Liver (tissue), 9 donors: ENCODE measurements around the gene IFNGR2. TPM values are rescaled to one million over a fixed set of nuclear protein-coding genes. Genes with fewer than 3 reads are reported as not detected.

ENCODE experiments used
- DNase-seq: peaks from one replicate; pipeline ENCODE4 v3.0.0-alpha.2; 2017; ENCODE audit warnings: low spot score
- H3K27ac ChIP-seq, 2 donors: one replicate each; pipeline ENCODE4 v1.7.0; 2013; ENCODE audit warnings: inconsistent platforms in 2 of 2, low read length in 2 of 2, control low read depth in 1 of 2, low read depth in 1 of 2, mild to moderate bottlenecking in 1 of 2
- H3K27me3 ChIP-seq, 4 donors: one replicate each; pipeline versions ENCODE4 v1.6.1 to v1.7.0; 2013; ENCODE audit warnings: low read length in 3 of 4, inconsistent platforms in 1 of 4, mild to moderate bottlenecking in 1 of 4, moderate library complexity in 1 of 4; ENCODE audit not compliant: control insufficient read depth in 4 of 4, insufficient read depth in 4 of 4
- H3K36me3 ChIP-seq, 4 donors: one replicate each; pipeline versions ENCODE4 v1.6.1 to v1.7.0; 2013; ENCODE audit warnings: low read length in 3 of 4, mild to moderate bottlenecking in 3 of 4, low read depth in 1 of 4, moderate library complexity in 1 of 4; ENCODE audit not compliant: control insufficient read depth in 4 of 4, insufficient read depth in 3 of 4
- H3K4me1 ChIP-seq, 4 donors: one replicate each; pipeline versions ENCODE4 v1.6.1 to v1.7.0; 2013; ENCODE audit warnings: low read length in 3 of 4, mild to moderate bottlenecking in 3 of 4, moderate library complexity in 1 of 4; ENCODE audit not compliant: control insufficient read depth in 4 of 4, insufficient read depth in 4 of 4
- H3K4me3 ChIP-seq, 3 donors: one replicate each; pipeline versions ENCODE4 v1.6.1 to v1.7.0; 2013; ENCODE audit warnings: low read length in 3 of 3, control low read depth in 1 of 3, low read depth in 1 of 3, mild to moderate bottlenecking in 1 of 3
- H3K9ac ChIP-seq, 2 donors: one replicate each; pipeline ENCODE4 v1.7.0; 2013; ENCODE audit warnings: low read length in 2 of 2, mild to moderate bottlenecking in 2 of 2, moderate library complexity in 2 of 2, control low read depth in 1 of 2, low read depth in 1 of 2
- H3K9me3 ChIP-seq, 4 donors: one replicate each; pipeline versions ENCODE4 v1.6.1 to v1.7.0; 2013; ENCODE audit warnings: low read length in 3 of 4; ENCODE audit not compliant: control insufficient read depth in 4 of 4
- FOXA1 ChIP-seq: IDR thresholded peaks from 2 replicates; pipeline ENCODE4 v1.6.1; 2016; ENCODE audit warnings: antibody characterized with exemption
- FOXA2 ChIP-seq: IDR thresholded peaks from 2 replicates; pipeline ENCODE4 v1.6.1; 2016; ENCODE audit warnings: antibody characterized with exemption
- GABPA ChIP-seq, 2 donors: IDR thresholded peaks in 1 of 2; conservative IDR thresholded peaks in 1 of 2; 2 replicates each; pipeline ENCODE4 v1.6.1; 2016; ENCODE audit warnings: antibody characterized with exemption in 2 of 2, mild to moderate bottlenecking in 1 of 2, moderate library complexity in 1 of 2
- HNF4A ChIP-seq, 2 donors: conservative IDR thresholded peaks; 2 replicates each; pipeline ENCODE4 v1.6.1; 2016; ENCODE audit warnings: antibody characterized with exemption in 2 of 2, mild to moderate bottlenecking in 2 of 2
- HNF4G ChIP-seq: IDR thresholded peaks from 2 replicates; pipeline ENCODE4 v1.6.1; 2016; ENCODE audit warnings: antibody characterized with exemption
- JUND ChIP-seq, 2 donors: IDR thresholded peaks; 2 replicates each; pipeline ENCODE4 v1.6.1; 2016; ENCODE audit warnings: antibody characterized with exemption in 2 of 2
- NR2F2 ChIP-seq: IDR thresholded peaks from 2 replicates; pipeline ENCODE4 v1.6.1; 2016; ENCODE audit warnings: antibody characterized with exemption
- RAD21 ChIP-seq, 2 donors: IDR thresholded peaks; 2 replicates each; pipeline ENCODE4 v1.6.1; 2016; ENCODE audit warnings: antibody characterized with exemption in 2 of 2, mild to moderate bottlenecking in 2 of 2
- RXRA ChIP-seq, 2 donors: IDR thresholded peaks; 2 replicates each; pipeline ENCODE4 v1.6.1; 2017 to 2018; ENCODE audit warnings: antibody characterized with exemption in 2 of 2, mild to moderate bottlenecking in 1 of 2
- SP1 ChIP-seq: IDR thresholded peaks from 2 replicates; pipeline ENCODE4 v1.6.1; 2018; ENCODE audit warnings: antibody characterized with exemption, mild to moderate bottlenecking
- TAF1 ChIP-seq: conservative IDR thresholded peaks from 2 replicates; pipeline ENCODE4 v1.6.1; 2016; ENCODE audit warnings: antibody characterized with exemption, mild to moderate bottlenecking
- YY1 ChIP-seq: IDR thresholded peaks from 2 replicates; pipeline ENCODE4 v1.6.1; 2016; ENCODE audit warnings: antibody characterized with exemption, mild to moderate bottlenecking
- WGBS: extraction: QIAGEN DNeasy Blood & Tissue Kit; methylation state at CpG from one replicate; pipeline ENCODE4 v1.1.7; 2013; 5-methylcytosine and 5-hydroxymethylcytosine counted together
- polyA plus RNA-seq, 2 donors: library from polyadenylated mRNA; stranded (reverse) in 1 of 2; unstranded in 1 of 2; fragments of 200-250 nt in 1 of 2; fragments of >200 nt in 1 of 2; fragmentation: Nextera tagmentation in 1 of 2; extraction: Ambion mirVana in 1 of 2; gene quantifications; one replicate each; pipeline versions ENCODE4 v1.2.1 to v1.2.3, GENCODE V29; 2013 to 2015
- total RNA-seq, 2 donors: library from RNA; depleted of rRNA; stranded (reverse); fragments of >200 nt; gene quantifications; one replicate each; pipeline ENCODE4 v1.2.3, GENCODE V29; 2014
- TF ChIP-seq, protein P1 (sequence below): fragments of 150-350 bp; IDR thresholded peaks from 2 replicates; pipeline ENCODE4 v1.5.1; 2017; ENCODE audit warnings: improper control_type of control experiment, low read depth, low read length; ENCODE audit not compliant: missing input control
- TF ChIP-seq, protein P2 (sequence below): IDR thresholded peaks from 2 replicates; pipeline ENCODE4 v1.6.1; 2016; ENCODE audit warnings: antibody characterized with exemption
- TF ChIP-seq, protein P3 (sequence below): IDR thresholded peaks from 2 replicates; pipeline ENCODE4 v1.6.1; 2016; ENCODE audit warnings: antibody characterized with exemption
- TF ChIP-seq, protein P4 (sequence below): IDR thresholded peaks from 2 replicates; pipeline ENCODE4 v1.6.1; 2016; ENCODE audit warnings: antibody characterized with exemption
- donor health status: healthy.
- donor health status: healthy.
- donor health status: healthy.
- donor health status: healthy.
- donor health status: healthy.

The IFNGR2 gene
- total and polyA plus RNA-seq, 4 donors = 23.0 to 24.3 (median 23.4) TPM

GRCh38 chr21:33370305-33370704, 32.9 kb upstream of the IFNGR2 start:
- Histone ChIP-seq H3K4me3 (no peak overlapping the region), H3K36me3 (no peaks in the 10 kb centered on the region), H3K27me3 (no peaks in the 10 kb centered on the region), H3K4me1 (no peaks in the 10 kb centered on the region), H3K9ac (no peak overlapping the region), H3K27ac (no peak overlapping the region), H3K9me3 (peaks cover 2 to 12% (median 6%) of the 10 kb centered on the region in 4 donors)
- no peak for TF ChIP-seq GABPA (IDR thresholded peaks at IDR 0.05 in 1 of 2, conservative IDR thresholded peaks at IDR 0.05 in 1 of 2)
- TF ChIP-seq, protein P1, sequence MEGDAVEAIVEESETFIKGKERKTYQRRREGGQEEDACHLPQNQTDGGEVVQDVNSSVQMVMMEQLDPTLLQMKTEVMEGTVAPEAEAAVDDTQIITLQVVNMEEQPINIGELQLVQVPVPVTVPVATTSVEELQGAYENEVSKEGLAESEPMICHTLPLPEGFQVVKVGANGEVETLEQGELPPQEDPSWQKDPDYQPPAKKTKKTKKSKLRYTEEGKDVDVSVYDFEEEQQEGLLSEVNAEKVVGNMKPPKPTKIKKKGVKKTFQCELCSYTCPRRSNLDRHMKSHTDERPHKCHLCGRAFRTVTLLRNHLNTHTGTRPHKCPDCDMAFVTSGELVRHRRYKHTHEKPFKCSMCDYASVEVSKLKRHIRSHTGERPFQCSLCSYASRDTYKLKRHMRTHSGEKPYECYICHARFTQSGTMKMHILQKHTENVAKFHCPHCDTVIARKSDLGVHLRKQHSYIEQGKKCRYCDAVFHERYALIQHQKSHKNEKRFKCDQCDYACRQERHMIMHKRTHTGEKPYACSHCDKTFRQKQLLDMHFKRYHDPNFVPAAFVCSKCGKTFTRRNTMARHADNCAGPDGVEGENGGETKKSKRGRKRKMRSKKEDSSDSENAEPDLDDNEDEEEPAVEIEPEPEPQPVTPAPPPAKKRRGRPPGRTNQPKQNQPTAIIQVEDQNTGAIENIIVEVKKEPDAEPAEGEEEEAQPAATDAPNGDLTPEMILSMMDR = no peak
- TF ChIP-seq RXRA (IDR thresholded peaks at IDR 0.05) = no peak
- TF ChIP-seq TAF1 = no peak
- TF ChIP-seq HNF4A (conservative IDR thresholded peaks at IDR 0.05) = no peak
- TF ChIP-seq JUND (IDR thresholded peaks at IDR 0.05) = no peak
- TF ChIP-seq, protein P2, sequence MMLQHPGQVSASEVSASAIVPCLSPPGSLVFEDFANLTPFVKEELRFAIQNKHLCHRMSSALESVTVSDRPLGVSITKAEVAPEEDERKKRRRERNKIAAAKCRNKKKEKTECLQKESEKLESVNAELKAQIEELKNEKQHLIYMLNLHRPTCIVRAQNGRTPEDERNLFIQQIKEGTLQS = no peak
- no peak for TF ChIP-seq RAD21 (IDR thresholded peaks at IDR 0.05)
- TF ChIP-seq, protein P3, sequence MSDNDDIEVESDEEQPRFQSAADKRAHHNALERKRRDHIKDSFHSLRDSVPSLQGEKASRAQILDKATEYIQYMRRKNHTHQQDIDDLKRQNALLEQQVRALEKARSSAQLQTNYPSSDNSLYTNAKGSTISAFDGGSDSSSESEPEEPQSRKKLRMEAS = no peak
- TF ChIP-seq SP1 = no peak
- TF ChIP-seq FOXA1 = no peak
- no peak for TF ChIP-seq HNF4G
- TF ChIP-seq, protein P4, sequence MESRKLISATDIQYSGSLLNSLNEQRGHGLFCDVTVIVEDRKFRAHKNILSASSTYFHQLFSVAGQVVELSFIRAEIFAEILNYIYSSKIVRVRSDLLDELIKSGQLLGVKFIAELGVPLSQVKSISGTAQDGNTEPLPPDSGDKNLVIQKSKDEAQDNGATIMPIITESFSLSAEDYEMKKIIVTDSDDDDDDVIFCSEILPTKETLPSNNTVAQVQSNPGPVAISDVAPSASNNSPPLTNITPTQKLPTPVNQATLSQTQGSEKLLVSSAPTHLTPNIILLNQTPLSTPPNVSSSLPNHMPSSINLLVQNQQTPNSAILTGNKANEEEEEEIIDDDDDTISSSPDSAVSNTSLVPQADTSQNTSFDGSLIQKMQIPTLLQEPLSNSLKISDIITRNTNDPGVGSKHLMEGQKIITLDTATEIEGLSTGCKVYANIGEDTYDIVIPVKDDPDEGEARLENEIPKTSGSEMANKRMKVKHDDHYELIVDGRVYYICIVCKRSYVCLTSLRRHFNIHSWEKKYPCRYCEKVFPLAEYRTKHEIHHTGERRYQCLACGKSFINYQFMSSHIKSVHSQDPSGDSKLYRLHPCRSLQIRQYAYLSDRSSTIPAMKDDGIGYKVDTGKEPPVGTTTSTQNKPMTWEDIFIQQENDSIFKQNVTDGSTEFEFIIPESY = no peak
- no peak for TF ChIP-seq YY1
- TF ChIP-seq NR2F2 = no peak
- DNase-seq = no peak
- 97% methylated on average over 2 of the region's 2 CpGs for WGBS

GRCh38 chr21:33371366-33371765, 31.8 kb upstream of the IFNGR2 start:
- H3K27me3 ChIP-seq = no peaks in the 10 kb centered on the region
- TF ChIP-seq TAF1 (no peak), SP1 (no peak), YY1 (no peak), FOXA2 (no peak)
- TF ChIP-seq, protein P1 = no peak
- H3K4me1 ChIP-seq = no peaks in the 10 kb centered on the region
- H3K9me3 ChIP-seq = peaks cover 2 to 12% (median 6%) of the 10 kb centered on the region in 4 donors
- WGBS = 86% methylated on average over 3 of the region's 3 CpGs
- H3K36me3 ChIP-seq = no peaks in the 10 kb centered on the region
- H3K27ac ChIP-seq = no peak overlapping the region
- no peak overlapping the region for H3K4me3 ChIP-seq
- no peak overlapping the region for H3K9ac ChIP-seq
- DNase-seq = no peak
